HCT116 (cell line): ENCODE results near the gene CLDN15.

Experiments used
- ATF3 ChIP-seq: IDR thresholded peaks from 2 replicates; pipeline ENCODE4 v1.6.1; 2012
- EZH2 ChIP-seq: fragments of 200-600 bp; sonication (generic); IDR thresholded peaks from 2 replicates; pipeline ENCODE4 v1.6.1; 2017; ENCODE audit warnings: antibody characterized with exemption, mixed run types
- EZH2phosphoT487 ChIP-seq: fragments of 200-600 bp; IDR thresholded peaks from 2 replicates; pipeline ENCODE4 v1.6.1; 2018; ENCODE audit warnings: antibody characterized with exemption, borderline replicate concordance
- JUND ChIP-seq: IDR thresholded peaks from 2 replicates; pipeline ENCODE4 v1.6.1; 2012
- MAX ChIP-seq: IDR thresholded peaks from 2 replicates; pipeline ENCODE4 v1.6.1; 2012
- POLR2A ChIP-seq: IDR thresholded peaks from 2 replicates; pipeline ENCODE4 v1.7.0; 2011; ENCODE audit warnings: borderline replicate concordance; ENCODE audit not compliant: insufficient read depth, insufficient read length; ENCODE audit errors: extremely low read depth
- POLR2AphosphoS5 ChIP-seq: IDR thresholded peaks from 2 replicates; pipeline ENCODE4 v1.6.1; 2011; ENCODE audit warnings: mild to moderate bottlenecking, low read depth, low read length, moderate library complexity
- SIN3A ChIP-seq: IDR thresholded peaks from 2 replicates; pipeline ENCODE4 v1.6.1; 2012; ENCODE audit warnings: low read depth
- TCF7L2 ChIP-seq: IDR thresholded peaks from 2 replicates; pipeline ENCODE4 v1.7.0; 2011; ENCODE audit warnings: borderline replicate concordance, inconsistent platforms; ENCODE audit not compliant: insufficient read depth, insufficient read length; ENCODE audit errors: extremely low read depth
- ZBTB33 ChIP-seq: IDR thresholded peaks from 2 replicates; pipeline ENCODE4 v1.6.1; 2011; ENCODE audit warnings: mild to moderate bottlenecking, low read length, moderate library complexity; ENCODE audit not compliant: insufficient replicate concordance; ENCODE audit errors: extremely low read depth
- ZFX ChIP-seq: fragments of 450-650 bp; IDR thresholded peaks from 2 replicates; pipeline ENCODE4 v1.6.1; 2017
- ZNF274 ChIP-seq: fragments of 200-500 bp; sonication (Bioruptor generic); IDR thresholded peaks from 2 replicates; pipeline ENCODE4 v1.6.1; 2014; ENCODE audit warnings: mild to moderate bottlenecking, low read depth, low read length, inconsistent platforms
- TF ChIP-seq, protein P1 (sequence below), 3 experiments: fragments of 200-600 bp in 1 of 3; sonication (generic) in 1 of 3; IDR thresholded peaks in 2 of 3; conservative IDR thresholded peaks in 1 of 3; 2 replicates each; pipeline ENCODE4 v1.5.1; 2012 to 2017; ENCODE audit warnings: low read depth in 2 of 3, low read length in 2 of 3, antibody characterized with exemption in 1 of 3, borderline replicate concordance in 1 of 3, control low read depth in 1 of 3, mild to moderate bottlenecking in 1 of 3, mixed read lengths in 1 of 3, mixed run types in 1 of 3, moderate library complexity in 1 of 3; ENCODE audit not compliant: insufficient read depth in 1 of 3

- TF ChIP-seq, protein P1, sequence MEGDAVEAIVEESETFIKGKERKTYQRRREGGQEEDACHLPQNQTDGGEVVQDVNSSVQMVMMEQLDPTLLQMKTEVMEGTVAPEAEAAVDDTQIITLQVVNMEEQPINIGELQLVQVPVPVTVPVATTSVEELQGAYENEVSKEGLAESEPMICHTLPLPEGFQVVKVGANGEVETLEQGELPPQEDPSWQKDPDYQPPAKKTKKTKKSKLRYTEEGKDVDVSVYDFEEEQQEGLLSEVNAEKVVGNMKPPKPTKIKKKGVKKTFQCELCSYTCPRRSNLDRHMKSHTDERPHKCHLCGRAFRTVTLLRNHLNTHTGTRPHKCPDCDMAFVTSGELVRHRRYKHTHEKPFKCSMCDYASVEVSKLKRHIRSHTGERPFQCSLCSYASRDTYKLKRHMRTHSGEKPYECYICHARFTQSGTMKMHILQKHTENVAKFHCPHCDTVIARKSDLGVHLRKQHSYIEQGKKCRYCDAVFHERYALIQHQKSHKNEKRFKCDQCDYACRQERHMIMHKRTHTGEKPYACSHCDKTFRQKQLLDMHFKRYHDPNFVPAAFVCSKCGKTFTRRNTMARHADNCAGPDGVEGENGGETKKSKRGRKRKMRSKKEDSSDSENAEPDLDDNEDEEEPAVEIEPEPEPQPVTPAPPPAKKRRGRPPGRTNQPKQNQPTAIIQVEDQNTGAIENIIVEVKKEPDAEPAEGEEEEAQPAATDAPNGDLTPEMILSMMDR (IDR thresholded peaks at IDR 0.05 in 2 of 3, conservative IDR thresholded peaks at IDR 0.05 in 1 of 3; ENCODE audit: borderline replicate concordance in 1 of 3, insufficient read depth in 1 of 3, low read depth in 2 of 3, low read length in 2 of 3): no peak
- no peak for TF ChIP-seq POLR2A
- no peak for TF ChIP-seq TCF7L2
- no peak for TF ChIP-seq MAX
- no peak for TF ChIP-seq ZFX
- TF ChIP-seq ZNF274: no peak
- no peak for TF ChIP-seq ZBTB33
- no peak for TF ChIP-seq POLR2AphosphoS5
- no peak for TF ChIP-seq EZH2
- TF ChIP-seq JUND: no peak
- no peak for TF ChIP-seq SIN3A
- TF ChIP-seq ATF3: no peak
- TF ChIP-seq EZH2phosphoT487: no peak
Measured at GRCh38 chr7:101250324-101250723, 12.7 kb upstream of the CLDN15 start.
